Panc1 (cell line): ENCODE measurements around the gene PRR13. TPM values are rescaled to one million over a fixed set of nuclear protein-coding genes. Genes with fewer than 3 reads are reported as not detected.

Source experiments
- ATAC-seq: fragments of 200-7000 bp; cut with Tn5 transposase; 2 replicates; pipeline ENCODE4 v1.9.1; 2020; ENCODE audit warnings: mild to moderate bottlenecking, moderate library complexity
- BruUV-seq: library from RNA; stranded (reverse); fragments of 400-500 nt; replicated peaks from 2 replicates; lab custom pipeline; 2021; lab: Mats Ljungman, UMichigan
- CTCF ChIA-PET: fragments of 300-600 bp; sonication (Branson Sonifier 250); formaldehyde crosslinking; loops from one replicate; lab custom pipeline; 2022; ENCODE audit warnings: antibody characterized with exemption; lab: Charles Lee
- POLR2A ChIA-PET: fragments of 300-600 bp; sonication (Branson Sonifier 250); formaldehyde crosslinking; loops from one replicate; lab custom pipeline; 2022; ENCODE audit warnings: antibody characterized with exemption; lab: Charles Lee
- DNase-seq: peaks from one replicate; pipeline ENCODE4 v3.0.0-alpha.2; 2010; ENCODE audit warnings: low read depth, low spot score
- H3K27ac ChIP-seq: 2 replicates; pipeline ENCODE4 v1.5.1; 2011; ENCODE audit warnings: mild to moderate bottlenecking, low read length, inconsistent platforms
- H3K27me3 ChIP-seq: fragments of 200-500 bp; sonication (Bioruptor generic); 2 replicates; pipeline ENCODE4 v1.6.0; 2014; ENCODE audit warnings: low read length, inconsistent platforms; ENCODE audit not compliant: control insufficient read depth, insufficient read depth
- H3K36me3 ChIP-seq: fragments of 200-500 bp; sonication (Bioruptor generic); 2 replicates; pipeline ENCODE4 v1.5.1; 2014; ENCODE audit warnings: inconsistent platforms, mild to moderate bottlenecking, low read length, moderate library complexity; ENCODE audit not compliant: control insufficient read depth, insufficient read depth
- H3K4me1 ChIP-seq: 2 replicates; pipeline ENCODE4 v1.5.1; 2011; ENCODE audit warnings: inconsistent platforms, mild to moderate bottlenecking, low read length, moderate library complexity; ENCODE audit not compliant: control insufficient read depth, insufficient read depth
- H3K4me3 ChIP-seq, 2 experiments: 2 replicates each; pipeline ENCODE4 v1.5.1; 2011 to 2012; ENCODE audit warnings: low read depth in 2 of 2, low read length in 2 of 2, mild to moderate bottlenecking in 2 of 2, inconsistent platforms in 1 of 2, moderate library complexity in 1 of 2
- H3K9me3 ChIP-seq: fragments of 200-500 bp; sonication (Bioruptor generic); 2 replicates; pipeline ENCODE4 v1.5.1; 2014; ENCODE audit warnings: low read depth, mild to moderate bottlenecking, inconsistent platforms, low read length, moderate library complexity; ENCODE audit not compliant: control insufficient read depth, insufficient read depth
- POLR2AphosphoS5 ChIP-seq: IDR thresholded peaks from 2 replicates; pipeline ENCODE4 v1.6.1; 2012; ENCODE audit warnings: mild to moderate bottlenecking, low read depth, low read length, moderate library complexity
- SIN3A ChIP-seq: IDR thresholded peaks from 2 replicates; pipeline ENCODE4 v1.6.1; 2012; ENCODE audit warnings: low read depth, mild to moderate bottlenecking, low read length, moderate library complexity, borderline replicate concordance; ENCODE audit not compliant: insufficient read depth
- TCF7L2 ChIP-seq: IDR thresholded peaks from 2 replicates; pipeline ENCODE4 v1.6.1; 2011; ENCODE audit warnings: mild to moderate bottlenecking, low read depth, low read length, inconsistent platforms
- in situ Hi-C: cut with HindIII; loops from 2 replicates; pipeline ENCODE4 v1.10.0; 2016; ENCODE audit warnings: low sequenced_read_pairs, low pct_unique_long_range_greater_than_20kb
- intact Hi-C: fragments of 100-400 bp; cut with micrococcal nuclease; formaldehyde crosslinking; loops from one replicate; pipeline ENCODE4 v1.10.0; 2022; ENCODE audit not compliant: unreplicated experiment
- total RNA-seq: library from RNA; stranded (reverse); gene quantifications from one replicate; pipeline ENCODE4 v1.2.1, GENCODE V29; 2021; ENCODE audit not compliant: unreplicated experiment
- TF ChIP-seq, protein P1 (sequence below): fragments of 450-650 bp; IDR thresholded peaks from 2 replicates; pipeline ENCODE4 v1.5.1; 2017; ENCODE audit warnings: mild to moderate bottlenecking
- TF ChIP-seq, protein P2 (sequence below), 2 experiments: IDR thresholded peaks; 2 replicates each; pipeline ENCODE4 v1.6.1; 2011 to 2012; ENCODE audit warnings: low read depth in 2 of 2, control low read depth in 1 of 2, low read length in 1 of 2, mild to moderate bottlenecking in 1 of 2, moderate library complexity in 1 of 2; ENCODE audit not compliant: insufficient read depth in 1 of 2

Gene PRR13
- total RNA-seq, 1 experiment from 2014 or later: 454 TPM

GRCh38 chr12:53427905-53428594, 13.5 kb upstream of the PRR13 start:
- intact Hi-C loops: no loop called here
- Histone ChIP-seq H3K27ac (no peak overlapping the region), H3K9me3 (no peaks in the 10 kb centered on the region), H3K4me1 (peaks cover 6% of the 10 kb centered on the region; the same call in 1 of the 2 replicates), H3K4me3 (no peak overlapping the region), H3K27me3 (no peaks in the 10 kb centered on the region), H3K36me3 (no peaks in the 10 kb centered on the region)
- ChIA-PET POLR2A (interaction anchor here (0.7 to 0.9 kb wide), 2 partner anchors 8 to 50 kb away, joined by 3 read pairs; no protein-coding TSS in a partner anchor), CTCF (interaction anchor here (1.9 kb wide), 1 partner anchor 76 kb away, joined by 6 read pairs; no protein-coding TSS in a partner anchor)
- no TSS peak for BruUV-seq
- ATAC-seq: peak; percentile 88
- TF ChIP-seq, protein P1, sequence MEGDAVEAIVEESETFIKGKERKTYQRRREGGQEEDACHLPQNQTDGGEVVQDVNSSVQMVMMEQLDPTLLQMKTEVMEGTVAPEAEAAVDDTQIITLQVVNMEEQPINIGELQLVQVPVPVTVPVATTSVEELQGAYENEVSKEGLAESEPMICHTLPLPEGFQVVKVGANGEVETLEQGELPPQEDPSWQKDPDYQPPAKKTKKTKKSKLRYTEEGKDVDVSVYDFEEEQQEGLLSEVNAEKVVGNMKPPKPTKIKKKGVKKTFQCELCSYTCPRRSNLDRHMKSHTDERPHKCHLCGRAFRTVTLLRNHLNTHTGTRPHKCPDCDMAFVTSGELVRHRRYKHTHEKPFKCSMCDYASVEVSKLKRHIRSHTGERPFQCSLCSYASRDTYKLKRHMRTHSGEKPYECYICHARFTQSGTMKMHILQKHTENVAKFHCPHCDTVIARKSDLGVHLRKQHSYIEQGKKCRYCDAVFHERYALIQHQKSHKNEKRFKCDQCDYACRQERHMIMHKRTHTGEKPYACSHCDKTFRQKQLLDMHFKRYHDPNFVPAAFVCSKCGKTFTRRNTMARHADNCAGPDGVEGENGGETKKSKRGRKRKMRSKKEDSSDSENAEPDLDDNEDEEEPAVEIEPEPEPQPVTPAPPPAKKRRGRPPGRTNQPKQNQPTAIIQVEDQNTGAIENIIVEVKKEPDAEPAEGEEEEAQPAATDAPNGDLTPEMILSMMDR: no peak
- TF ChIP-seq TCF7L2 (no peak), POLR2AphosphoS5 (no peak), SIN3A (no peak)
- TF ChIP-seq, protein P2, sequence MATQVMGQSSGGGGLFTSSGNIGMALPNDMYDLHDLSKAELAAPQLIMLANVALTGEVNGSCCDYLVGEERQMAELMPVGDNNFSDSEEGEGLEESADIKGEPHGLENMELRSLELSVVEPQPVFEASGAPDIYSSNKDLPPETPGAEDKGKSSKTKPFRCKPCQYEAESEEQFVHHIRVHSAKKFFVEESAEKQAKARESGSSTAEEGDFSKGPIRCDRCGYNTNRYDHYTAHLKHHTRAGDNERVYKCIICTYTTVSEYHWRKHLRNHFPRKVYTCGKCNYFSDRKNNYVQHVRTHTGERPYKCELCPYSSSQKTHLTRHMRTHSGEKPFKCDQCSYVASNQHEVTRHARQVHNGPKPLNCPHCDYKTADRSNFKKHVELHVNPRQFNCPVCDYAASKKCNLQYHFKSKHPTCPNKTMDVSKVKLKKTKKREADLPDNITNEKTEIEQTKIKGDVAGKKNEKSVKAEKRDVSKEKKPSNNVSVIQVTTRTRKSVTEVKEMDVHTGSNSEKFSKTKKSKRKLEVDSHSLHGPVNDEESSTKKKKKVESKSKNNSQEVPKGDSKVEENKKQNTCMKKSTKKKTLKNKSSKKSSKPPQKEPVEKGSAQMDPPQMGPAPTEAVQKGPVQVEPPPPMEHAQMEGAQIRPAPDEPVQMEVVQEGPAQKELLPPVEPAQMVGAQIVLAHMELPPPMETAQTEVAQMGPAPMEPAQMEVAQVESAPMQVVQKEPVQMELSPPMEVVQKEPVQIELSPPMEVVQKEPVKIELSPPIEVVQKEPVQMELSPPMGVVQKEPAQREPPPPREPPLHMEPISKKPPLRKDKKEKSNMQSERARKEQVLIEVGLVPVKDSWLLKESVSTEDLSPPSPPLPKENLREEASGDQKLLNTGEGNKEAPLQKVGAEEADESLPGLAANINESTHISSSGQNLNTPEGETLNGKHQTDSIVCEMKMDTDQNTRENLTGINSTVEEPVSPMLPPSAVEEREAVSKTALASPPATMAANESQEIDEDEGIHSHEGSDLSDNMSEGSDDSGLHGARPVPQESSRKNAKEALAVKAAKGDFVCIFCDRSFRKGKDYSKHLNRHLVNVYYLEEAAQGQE (IDR thresholded peaks at IDR 0.05; ENCODE audit: insufficient read depth in 1 of 2, low read depth in 2 of 2, low read length in 1 of 2): no peak
- in situ Hi-C loops: no loop called here
- peak; percentile 96 for DNase-seq

- DNase-seq (no peak), ATAC-seq (0 out of 2 replicates have a peak, but pooled peaks have one; percentile 8)
- Histone ChIP-seq H3K27ac (no peak overlapping the region), H3K4me1 (peaks cover 6% of the 10 kb centered on the region; the same call in 1 of the 2 replicates), H3K4me3 (no peak overlapping the region), H3K9me3 (no peaks in the 10 kb centered on the region), H3K36me3 (no peaks in the 10 kb centered on the region), H3K27me3 (no peaks in the 10 kb centered on the region)
- TF ChIP-seq TCF7L2: no peak
- no peak for TF ChIP-seq SIN3A
- TF ChIP-seq POLR2AphosphoS5: no peak
- TF ChIP-seq, protein P1: no peak
- TF ChIP-seq, protein P2 (IDR thresholded peaks at IDR 0.05; ENCODE audit: insufficient read depth in 1 of 2, low read depth in 2 of 2, low read length in 1 of 2): no peak
- no TSS peak for BruUV-seq
- intact Hi-C loops (no loop called here), in situ Hi-C loops (no loop called here)
- ChIA-PET POLR2A (no interaction called here), CTCF (interaction anchor here (1.9 kb wide), 1 partner anchor 76 kb away, joined by 6 read pairs; no protein-coding TSS in a partner anchor)
Observed at GRCh38 chr12:53428741-53429140, 12.8 kb upstream of the PRR13 start.
